Suprapubic skin (tissue), 4 donors: ENCODE measurements around the gene SPOCK2.

ENCODE experiments used
- CTCF ChIP-seq, 2 donors: fragments of 200-600 bp in 1 of 2; fragments of 450-650 bp in 1 of 2; sonication (generic) in 1 of 2; IDR thresholded peaks; one replicate each; pipeline ENCODE4 v1.5.1; 2016 to 2019; ENCODE audit warnings: antibody characterized with exemption in 2 of 2, mild to moderate bottlenecking in 1 of 2, moderate library complexity in 1 of 2
- EP300 ChIP-seq: sonication (generic); formaldehyde crosslinking; IDR thresholded peaks from one replicate; pipeline ENCODE4 v1.6.1; 2017; ENCODE audit warnings: antibody characterized with exemption
- POLR2A ChIP-seq, 2 donors: fragments of 450-650 bp; IDR thresholded peaks; one replicate each; pipeline ENCODE4 v1.6.1; 2017; ENCODE audit warnings: antibody characterized with exemption in 2 of 2, mild to moderate bottlenecking in 2 of 2, moderate library complexity in 2 of 2
- POLR2AphosphoS5 ChIP-seq, 3 donors: sonication (generic); formaldehyde crosslinking; IDR thresholded peaks; one replicate each; pipeline ENCODE4 v1.6.1; 2017; ENCODE audit warnings: antibody characterized with exemption in 3 of 3

- TF ChIP-seq CTCF (IDR thresholded peaks at IDR 0.05) (no peak), POLR2AphosphoS5 (IDR thresholded peaks at IDR 0.05) (no peak), POLR2A (IDR thresholded peaks at IDR 0.05) (no peak), EP300 (no peak)
Measured at GRCh38 chr10:72081210-72081609, 7.1 kb downstream of the SPOCK2 start.
